Calu3 (cell line): ENCODE measurements around the gene NLRC5. TPM values are rescaled to one million over a fixed set of nuclear protein-coding genes. Genes with fewer than 3 reads are reported as not detected.
"Not testable (repeated sequence)": the region's sequence is repeated elsewhere in the genome, so short reads cannot be mapped to it uniquely, and the experiment has no call there.

ENCODE experiments used
- BruUV-seq: library from RNA; stranded (reverse); fragments of 400-500 nt; replicated peaks from 2 replicates; lab custom pipeline; 2021; lab: Mats Ljungman, UMichigan
- CTCF ChIA-PET: fragments of 300-600 bp; sonication (Branson Sonifier 250); formaldehyde crosslinking; loops from one replicate; lab custom pipeline; 2022; ENCODE audit warnings: antibody characterized with exemption; lab: Charles Lee
- DNase-seq: peaks from one replicate; pipeline ENCODE4 v3.0.0; 2022
- H3K27ac Mint-ChIP-seq: one replicate; pipeline ENCODE4 v1.8.0; 2022; ENCODE audit warnings: mixed read lengths; ENCODE audit not compliant: unreplicated experiment
- H3K27me3 Mint-ChIP-seq: one replicate; pipeline ENCODE4 v1.8.0; 2022; ENCODE audit warnings: mixed read lengths; ENCODE audit not compliant: unreplicated experiment
- H3K36me3 Mint-ChIP-seq: one replicate; pipeline ENCODE4 v1.8.0; 2022; ENCODE audit warnings: mild to moderate bottlenecking, moderate library complexity, mixed read lengths; ENCODE audit not compliant: insufficient read depth, unreplicated experiment
- H3K4me1 Mint-ChIP-seq: one replicate; pipeline ENCODE4 v1.8.0; 2022; ENCODE audit warnings: mild to moderate bottlenecking, low read depth, mixed read lengths; ENCODE audit not compliant: unreplicated experiment
- H3K4me3 Mint-ChIP-seq: one replicate; pipeline ENCODE4 v1.8.0; 2022; ENCODE audit warnings: mild to moderate bottlenecking, low read depth, moderate library complexity, mixed read lengths; ENCODE audit not compliant: unreplicated experiment
- H3K9me3 Mint-ChIP-seq: one replicate; pipeline ENCODE4 v1.8.0; 2022; ENCODE audit warnings: low read depth, mixed read lengths; ENCODE audit not compliant: unreplicated experiment
- CTCF ChIP-seq: fragments of 200-600 bp; IDR thresholded peaks from one replicate; pipeline ENCODE4 v1.8.0; 2022; ENCODE audit warnings: antibody characterized with exemption; ENCODE audit not compliant: unreplicated experiment
- intact Hi-C: fragments of 100-400 bp; cut with micrococcal nuclease; formaldehyde crosslinking; loops from one replicate; pipeline ENCODE4 v1.10.0; 2022; ENCODE audit not compliant: unreplicated experiment
- total RNA-seq: library from RNA; stranded (reverse); gene quantifications from 2 replicates; pipeline ENCODE4 v1.2.3, GENCODE V29; 2022

NLRC5 gene
- total RNA-seq, 1 experiment from 2014 or later: 18.0 TPM

GRCh38 chr16:56989988-56990387 lies 631 bp downstream of the NLRC5 start:
- Mint-ChIP-seq H3K4me3 (peak overlapping the region; percentile 95), H3K36me3 (peaks cover 11% of the 10 kb centered on the region), H3K9me3 (no peaks in the 10 kb centered on the region), H3K4me1 (peaks cover 23% of the 10 kb centered on the region), H3K27ac (peak overlapping the region; percentile 48), H3K27me3 (peaks cover 35% of the 10 kb centered on the region)
- no TSS peak for BruUV-seq
- no peak for TF ChIP-seq CTCF
- no peak for DNase-seq
- CTCF ChIA-PET: interaction anchor here (0.8 to 1.0 kb wide), 2 partner anchors 14 to 17 kb away, joined by 4 read pairs; no protein-coding TSS in a partner anchor
- intact Hi-C loops: no loop called here

- Mint-ChIP-seq H3K9me3 (no peaks in the 10 kb centered on the region), H3K27me3 (peaks cover 36% of the 10 kb centered on the region), H3K4me3 (peak overlapping the region; percentile 95), H3K4me1 (peaks cover 17% of the 10 kb centered on the region), H3K36me3 (peaks cover 11% of the 10 kb centered on the region), H3K27ac (no peak overlapping the region)
- intact Hi-C loops: no loop called here
- no peak for TF ChIP-seq CTCF
- BruUV-seq: no TSS peak
- CTCF ChIA-PET: no interaction called here
- no peak for DNase-seq
Observed at GRCh38 chr16:56990407-56991286, 1.3 kb downstream of the NLRC5 start.

- DNase-seq, H3K27ac Mint-ChIP-seq, intact Hi-C loops, H3K9me3 Mint-ChIP-seq, BruUV-seq, H3K4me3 Mint-ChIP-seq: not testable (repeated sequence)
- Mint-ChIP-seq H3K4me1 (peaks cover 17% of the 10 kb centered on the region), H3K27me3 (peaks cover 36% of the 10 kb centered on the region), H3K36me3 (peaks cover 11% of the 10 kb centered on the region)
- CTCF ChIA-PET: interaction anchor here (0.7 kb wide), 1 partner anchor 9 kb away, joined by 4 read pairs; no protein-coding TSS in a partner anchor
Observed at GRCh38 chr16:56992431-56992830, 3.1 kb downstream of the NLRC5 start.

GRCh38 chr16:56993204-56993603 lies 3.8 kb downstream of the NLRC5 start:
- no TSS peak for BruUV-seq
- Mint-ChIP-seq H3K27me3 (peaks cover 32% of the 10 kb centered on the region), H3K36me3 (peaks cover 11% of the 10 kb centered on the region), H3K4me1 (peaks cover 11% of the 10 kb centered on the region), H3K9me3 (no peaks in the 10 kb centered on the region), H3K4me3 (no peak overlapping the region), H3K27ac (no peak overlapping the region)
- CTCF ChIA-PET: interaction anchor here (0.7 kb wide), 2 partner anchors 10 to 20 kb away, joined by 4 read pairs; no protein-coding TSS in a partner anchor
- no peak for TF ChIP-seq CTCF
- DNase-seq: no peak
- intact Hi-C loops: no loop called here
